Skeletal muscle tissue (tissue), 4 donors: Measurements from ENCODE around the gene MORN1. TPM values are rescaled to one million over a fixed set of nuclear protein-coding genes. Genes with fewer than 3 reads are reported as not detected.
A peak's percentile ranks its signal among the peaks of the same experiment; 100 is the strongest.

Experiments
- H3K27ac ChIP-seq: one replicate; pipeline ENCODE4 v1.7.0; 2013; ENCODE audit warnings: mild to moderate bottlenecking, low read depth, low read length, inconsistent platforms
- H3K27me3 ChIP-seq, 3 donors: one replicate each; pipeline ENCODE4 v1.7.0; 2013; ENCODE audit warnings: low read length in 3 of 3; ENCODE audit not compliant: control insufficient read depth in 3 of 3, insufficient read depth in 3 of 3
- H3K36me3 ChIP-seq, 3 donors: one replicate each; pipeline ENCODE4 v1.7.0; 2013; ENCODE audit warnings: low read length in 3 of 3; ENCODE audit not compliant: control insufficient read depth in 3 of 3, insufficient read depth in 3 of 3
- H3K4me1 ChIP-seq, 3 donors: one replicate each; pipeline ENCODE4 v1.7.0; 2013; ENCODE audit warnings: low read length in 3 of 3, mild to moderate bottlenecking in 3 of 3; ENCODE audit not compliant: control insufficient read depth in 3 of 3, insufficient read depth in 3 of 3
- H3K4me3 ChIP-seq, 3 donors: one replicate each; pipeline ENCODE4 v1.7.0; 2013; ENCODE audit warnings: low read length in 3 of 3
- H3K9ac ChIP-seq, 3 donors: one replicate each; pipeline ENCODE4 v1.7.0; 2013; ENCODE audit warnings: low read length in 3 of 3, mild to moderate bottlenecking in 3 of 3, moderate library complexity in 2 of 3, low read depth in 1 of 3
- H3K9me3 ChIP-seq, 3 donors: one replicate each; pipeline ENCODE4 v1.7.0; 2013; ENCODE audit warnings: low read length in 3 of 3; ENCODE audit not compliant: control insufficient read depth in 3 of 3
- total RNA-seq: library from RNA; depleted of rRNA; stranded (reverse); fragments of >200 nt; gene quantifications from one replicate; pipeline ENCODE4 v1.2.3, GENCODE V29; 2014
- donor health status: Osteomylitis.

The MORN1 gene
- total RNA-seq, 1 donor from 2014 or later: 4.2 TPM

- H3K27me3 ChIP-seq: no peaks in the 10 kb centered on the region
- H3K27ac ChIP-seq: peak overlapping the region; percentile 62
- peak overlapping the region; percentile 84 to 87 (median 86) for H3K4me3 ChIP-seq
- peak overlapping the region; percentile 78 to 92 (median 86) for H3K9ac ChIP-seq
- H3K36me3 ChIP-seq: peaks cover 19 to 22% (median 21%) of the 10 kb centered on the region in 3 donors
- H3K4me1 ChIP-seq: peaks cover 31 to 43% (median 39%) of the 10 kb centered on the region in 3 donors
- no peaks in the 10 kb centered on the region for H3K9me3 ChIP-seq
Measured at GRCh38 chr1:2391931-2392509, 666 bp upstream of the MORN1 start.

DNA sequence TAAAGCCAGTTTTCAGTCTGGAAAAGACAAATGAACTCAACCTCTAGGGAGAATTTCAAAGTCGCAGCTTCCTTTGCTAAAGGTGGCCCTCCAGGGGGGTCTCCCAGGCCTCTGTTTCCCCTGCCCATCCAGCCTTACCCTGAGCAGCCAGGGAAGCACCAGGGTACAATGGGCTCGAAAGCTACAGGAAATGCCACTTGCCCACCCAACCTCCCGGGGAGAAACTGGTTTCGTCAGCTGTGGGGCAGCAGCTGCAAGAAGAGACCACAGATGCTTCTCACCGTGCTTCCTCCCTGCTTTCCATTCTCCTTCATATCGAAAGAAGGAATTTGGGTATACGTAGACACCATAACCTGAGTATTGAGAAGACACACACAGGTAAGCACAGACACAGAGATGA is 1.7 kb downstream of the MORN1 start:
- Histone ChIP-seq H3K9me3 (no peaks in the 10 kb centered on the region), H3K9ac (no peak overlapping the region), H3K4me3 (no peak overlapping the region), H3K27ac (no peak overlapping the region), H3K4me1 (peaks cover 31 to 40% (median 35%) of the 10 kb centered on the region in 3 donors), H3K36me3 (peaks cover 6 to 13% (median 12%) of the 10 kb centered on the region in 3 donors), H3K27me3 (no peaks in the 10 kb centered on the region)

GRCh38 chr1:2388004-2388913 is 3.1 kb downstream of the MORN1 start:
- Histone ChIP-seq H3K36me3 (peaks cover under 1 to 10% (median 5%) of the 10 kb centered on the region in 3 donors), H3K9ac (no peak overlapping the region), H3K9me3 (no peaks in the 10 kb centered on the region), H3K4me1 (peaks cover 21 to 27% (median 25%) of the 10 kb centered on the region in 3 donors), H3K27me3 (no peaks in the 10 kb centered on the region), H3K4me3 (no peak overlapping the region), H3K27ac (no peak overlapping the region)

- Histone ChIP-seq H3K27ac (no peak overlapping the region), H3K4me3 (no peak overlapping the region)
Measured at GRCh38 chr1:2386636-2387611, 4.4 kb downstream of the MORN1 start.

DNA sequence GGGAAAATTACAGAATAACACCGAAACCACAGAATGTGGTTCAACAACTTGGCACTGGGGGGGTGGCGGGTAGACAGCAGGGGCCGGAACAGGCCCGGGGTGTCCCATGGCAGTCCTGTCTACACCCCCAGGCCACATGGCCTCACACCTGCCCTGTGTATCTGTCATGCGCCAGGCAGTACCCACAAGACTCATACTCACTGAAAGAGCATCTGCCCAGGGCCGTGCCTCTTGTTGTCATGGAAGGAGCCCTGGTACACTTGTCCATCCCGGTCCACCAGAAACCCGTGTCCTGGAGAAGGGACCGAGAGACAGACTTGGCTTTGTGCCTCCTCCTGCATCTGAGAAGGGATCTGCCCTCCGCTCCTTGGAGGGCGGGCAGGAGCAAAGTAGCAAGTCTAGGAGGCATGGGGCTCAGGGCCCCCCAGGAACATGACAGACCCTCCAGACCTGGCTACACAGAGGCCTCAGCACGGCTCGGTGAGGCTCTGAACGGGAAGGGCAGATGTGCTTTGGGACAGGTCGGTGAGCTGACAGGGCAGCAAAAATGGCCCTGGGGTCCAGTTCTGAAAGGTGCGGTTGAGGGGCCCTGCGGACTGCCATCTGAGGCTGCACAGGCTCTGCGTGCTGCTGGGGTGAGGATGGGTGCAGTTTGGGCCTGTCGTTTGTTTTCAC is 5.6 kb downstream of the MORN1 start:
- Histone ChIP-seq H3K9me3 (no peaks in the 10 kb centered on the region), H3K27me3 (no peaks in the 10 kb centered on the region), H3K27ac (no peak overlapping the region), H3K36me3 (peaks cover 0 to 10% (median 0%) of the 10 kb centered on the region in 3 donors), H3K9ac (peak overlapping the region in 1 of 3 donors; percentile 16), H3K4me3 (no peak overlapping the region), H3K4me1 (peaks cover 8 to 21% (median 16%) of the 10 kb centered on the region in 3 donors)

More at GRCh38 chr1:2386636-2387611, 4.4 kb downstream of the MORN1 start:
- Histone ChIP-seq H3K9ac (peak overlapping the region in 1 of 3 donors; percentile 25), H3K4me1 (peaks cover 11 to 17% (median 16%) of the 10 kb centered on the region in 3 donors), H3K9me3 (no peaks in the 10 kb centered on the region), H3K36me3 (peaks cover 0 to 10% (median 0%) of the 10 kb centered on the region in 3 donors), H3K27me3 (no peaks in the 10 kb centered on the region)

DNA sequence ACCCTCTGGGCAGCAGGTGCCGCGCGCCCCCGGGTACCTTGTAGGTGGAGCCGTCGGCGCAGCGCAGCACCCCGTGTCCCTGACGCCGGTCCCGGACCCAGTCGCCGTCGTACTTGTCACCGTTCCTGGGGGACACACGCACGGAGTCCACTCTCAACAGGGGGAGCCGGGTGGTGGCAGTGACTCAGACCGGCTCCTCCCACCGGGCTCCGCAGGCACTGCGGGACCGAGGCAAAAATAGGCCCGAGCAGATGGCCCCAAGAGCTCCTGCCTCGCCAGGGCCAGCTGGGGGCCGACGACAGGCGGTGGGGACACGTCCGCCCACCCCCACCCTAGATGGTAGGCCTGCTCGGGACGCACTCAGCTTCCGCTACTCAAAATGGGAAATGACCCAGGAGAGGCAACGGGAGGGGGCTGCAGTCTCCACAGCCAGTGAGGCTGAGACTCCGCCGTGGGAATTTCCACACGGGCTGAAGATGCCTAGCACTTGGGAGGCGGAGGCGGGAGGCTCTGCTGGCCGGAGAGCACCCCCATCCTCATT is 6.3 kb downstream of the MORN1 start:
- H3K9me3 ChIP-seq: no peaks in the 10 kb centered on the region
- peaks cover 0 to 10% (median 0%) of the 10 kb centered on the region in 3 donors for H3K36me3 ChIP-seq
- peak overlapping the region in 1 of 3 donors; percentile 54 for H3K9ac ChIP-seq
- no peak overlapping the region for H3K27ac ChIP-seq
- H3K4me3 ChIP-seq: no peak overlapping the region
- no peaks in the 10 kb centered on the region for H3K27me3 ChIP-seq
- H3K4me1 ChIP-seq: peaks cover 2 to 14% (median 9%) of the 10 kb centered on the region in 3 donors

DNA sequence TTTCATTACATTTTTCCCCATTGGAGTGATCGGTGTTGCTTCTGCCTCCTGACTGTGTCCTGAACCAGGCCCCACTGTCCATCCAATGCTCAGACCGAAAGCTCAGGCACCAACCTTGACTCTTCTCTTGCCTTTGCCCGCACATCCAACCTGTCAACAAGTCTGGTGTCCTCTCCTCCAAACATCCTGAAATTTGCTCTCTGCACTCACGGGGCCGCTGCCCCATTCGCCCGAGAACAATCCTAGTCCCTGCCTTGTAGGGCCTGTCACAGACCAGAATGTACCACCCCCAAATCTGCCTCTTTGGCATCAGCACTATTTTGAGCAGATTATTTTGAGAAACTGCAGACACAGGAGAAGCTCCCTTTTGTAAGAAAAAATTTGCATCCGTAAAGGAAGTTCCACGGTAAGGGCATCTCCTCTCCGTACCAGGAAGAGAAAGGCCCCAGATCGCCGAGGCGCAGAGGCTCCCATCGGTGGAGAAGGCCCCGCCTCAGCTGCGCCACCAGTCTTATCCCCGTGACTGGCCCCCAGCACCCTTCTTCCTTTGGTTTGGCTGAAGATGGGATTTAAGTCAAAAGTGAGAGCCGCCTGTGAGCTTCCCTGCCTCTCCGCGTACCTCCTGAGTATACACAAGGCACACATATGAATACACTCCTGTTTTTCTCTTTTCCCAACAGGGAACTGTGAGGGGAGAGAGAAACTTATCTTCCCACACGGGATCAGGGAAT is 7.1 kb downstream of the MORN1 start:
- H3K9ac ChIP-seq: peak overlapping the region in 1 of 3 donors; percentile 54

DNA sequence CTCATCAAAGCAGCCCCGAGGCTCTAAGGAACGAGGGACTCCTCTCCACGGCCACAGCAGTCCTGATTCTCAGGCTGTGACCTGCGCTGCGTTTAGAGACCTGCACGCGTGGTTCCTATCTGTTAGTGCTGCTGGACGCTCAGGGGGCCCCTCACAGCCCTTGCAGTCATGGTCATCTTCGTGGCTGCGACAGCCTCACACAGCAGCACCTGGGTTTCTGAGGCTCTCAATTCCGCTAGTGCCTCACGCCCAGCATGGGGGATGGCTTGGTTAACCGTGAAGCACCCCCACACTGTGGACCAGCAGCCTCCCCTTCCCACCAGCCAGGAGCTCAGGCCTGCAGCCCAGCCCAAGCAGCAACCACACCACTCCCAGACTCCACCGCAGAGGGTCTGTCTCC is 7.8 kb downstream of the MORN1 start:
- Histone ChIP-seq H3K27ac (no peak overlapping the region), H3K9me3 (no peaks in the 10 kb centered on the region), H3K4me1 (peaks cover 0 to 11% (median 6%) of the 10 kb centered on the region in 3 donors), H3K27me3 (no peaks in the 10 kb centered on the region), H3K36me3 (peaks cover 0 to 10% (median 0%) of the 10 kb centered on the region in 3 donors), H3K9ac (no peak overlapping the region), H3K4me3 (no peak overlapping the region)

More for the DNA sequence above, 7.1 kb downstream of the MORN1 start:
- Histone ChIP-seq H3K9me3 (no peaks in the 10 kb centered on the region), H3K27ac (no peak overlapping the region), H3K4me1 (peaks cover 0 to 11% (median 6%) of the 10 kb centered on the region in 3 donors), H3K36me3 (peaks cover 0 to 10% (median 0%) of the 10 kb centered on the region in 3 donors), H3K4me3 (no peak overlapping the region), H3K27me3 (no peaks in the 10 kb centered on the region)
